Measurements from ENCODE around the gene TMEM41A.
A peak's percentile ranks its signal among the peaks of the same experiment; 100 is the strongest.

TMEM41A gene

GRCh38 chr3:185498503-185499396 lies at the start of gene TMEM41A:
Gene TMEM41A (minus strand): TSS chr3:185499035. CDS start chr3:185498961, 74 bp downstream.
- TF ChIP-seq CTCF (conservative IDR thresholded peaks at IDR 0.05; ENCODE audit: low read depth, low read length): no peak
- H3K4me3 ChIP-seq (ENCODE audit: low read length): peak within 1 kb of the TSS; percentile 94
- DNase-seq (ENCODE audit: low read depth): peak; percentile 60

DNA sequence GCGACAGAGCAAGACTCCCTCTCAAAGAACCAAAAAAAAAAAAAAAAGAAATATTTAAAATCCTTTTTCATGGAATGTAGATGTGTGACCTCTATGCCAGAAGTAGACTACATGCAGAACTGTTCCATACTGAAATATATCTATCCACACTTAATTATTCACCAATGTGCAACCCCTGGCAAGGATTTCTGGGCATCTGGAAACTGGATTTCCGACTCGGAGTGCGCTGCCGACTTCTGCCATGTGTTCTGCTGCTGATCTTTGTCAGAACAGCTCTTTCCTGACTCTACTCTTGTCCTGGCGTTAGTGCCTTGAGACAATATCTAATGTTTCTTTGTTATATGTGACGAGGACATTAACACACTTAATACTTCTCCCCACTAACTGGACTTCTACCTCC lies 41.9 kb upstream of the TMEM41A start:
- H3K4me3 ChIP-seq (ENCODE audit: low read length): no peak overlapping the region
- no peak for DNase-seq (ENCODE audit: low read depth)
- TF ChIP-seq CTCF (conservative IDR thresholded peaks at IDR 0.05; ENCODE audit: low read depth, low read length): no peak

DNA sequence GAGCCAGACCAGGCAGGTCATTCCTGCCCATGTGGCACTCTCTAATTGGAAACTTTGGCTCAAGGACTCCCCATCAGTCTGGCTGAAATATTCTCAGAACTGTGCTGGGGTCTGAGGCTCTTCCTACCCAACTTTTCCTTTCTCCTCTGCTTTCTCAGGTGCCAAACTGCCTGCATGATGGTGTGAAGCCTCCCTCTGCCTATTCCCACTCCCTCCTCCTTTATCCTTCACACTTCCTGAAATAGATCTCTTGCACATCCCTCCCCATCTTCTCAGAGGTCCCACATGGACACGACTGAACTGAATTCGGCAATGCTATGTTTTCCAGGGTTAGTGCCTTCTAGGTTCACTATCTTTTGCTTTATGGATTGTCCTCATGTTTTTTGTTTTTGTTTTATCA lies 41.1 kb upstream of the TMEM41A start:
- H3K4me3 ChIP-seq (ENCODE audit: low read length): no peak overlapping the region
- TF ChIP-seq CTCF (conservative IDR thresholded peaks at IDR 0.05; ENCODE audit: low read depth, low read length): no peak
- no peak for DNase-seq (ENCODE audit: low read depth)

DNA sequence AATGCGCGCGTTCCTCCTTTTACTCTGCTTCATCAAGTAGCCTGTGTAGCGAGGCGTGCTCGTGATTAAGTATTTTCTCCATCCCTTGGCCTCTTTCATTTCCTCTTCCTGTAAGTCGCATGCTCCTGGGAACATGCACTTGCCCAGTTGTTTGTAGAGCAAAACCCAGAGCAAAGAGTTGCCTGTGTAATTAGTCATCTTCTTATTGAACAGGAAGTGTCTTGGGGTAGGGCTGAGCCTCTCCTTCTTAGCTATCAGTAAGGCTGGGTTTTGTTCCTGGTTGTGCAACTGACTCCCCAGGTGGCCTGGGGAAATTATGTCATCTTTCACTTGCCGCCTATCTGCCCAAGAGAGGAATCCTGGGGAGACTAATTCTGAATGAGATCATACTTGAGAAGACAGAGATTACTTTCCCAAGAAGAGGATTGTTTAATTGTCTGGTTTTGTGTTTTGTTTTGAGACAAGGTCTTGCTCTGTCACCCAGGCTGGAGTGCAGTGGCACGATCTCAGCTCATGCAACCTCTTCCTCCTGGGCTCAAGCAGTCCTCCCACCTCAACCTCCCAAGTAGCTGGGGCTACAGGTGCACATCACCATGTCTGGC lies 38.6 kb upstream of the TMEM41A start:
- H3K4me3 ChIP-seq (ENCODE audit: low read length): no peak overlapping the region
- DNase-seq (ENCODE audit: low read depth): peak; percentile 37
- no peak for TF ChIP-seq CTCF (conservative IDR thresholded peaks at IDR 0.05; ENCODE audit: low read depth, low read length)

DNA sequence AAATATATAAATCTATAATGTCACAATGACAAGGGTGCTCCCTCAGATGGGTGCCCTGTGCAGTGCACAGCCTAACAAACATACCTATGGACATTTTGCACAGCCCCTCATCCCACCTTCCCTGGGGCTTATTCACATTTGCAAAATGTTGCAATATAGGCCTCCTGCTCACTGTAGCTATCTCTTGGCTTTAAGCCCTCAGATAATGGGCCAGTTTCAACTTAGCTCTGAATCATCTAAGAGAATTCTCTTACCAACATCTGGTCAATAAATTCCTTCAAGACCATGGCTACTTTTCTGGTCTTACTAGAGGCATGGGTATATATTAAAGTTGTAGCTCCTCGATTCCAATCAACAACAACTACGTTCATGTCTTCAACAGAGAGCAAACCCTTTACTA lies 35.7 kb upstream of the TMEM41A start:
- no peak for TF ChIP-seq CTCF (conservative IDR thresholded peaks at IDR 0.05; ENCODE audit: low read depth, low read length)
- DNase-seq (ENCODE audit: low read depth): no peak
- H3K4me3 ChIP-seq (ENCODE audit: low read length): no peak overlapping the region

GRCh38 chr3:185532901-185533300 lies 34.1 kb upstream of the TMEM41A start:
- DNase-seq (ENCODE audit: low read depth): no peak
- no peak overlapping the region for H3K4me3 ChIP-seq (ENCODE audit: low read length)
- TF ChIP-seq CTCF (conservative IDR thresholded peaks at IDR 0.05; ENCODE audit: low read depth, low read length): no peak

DNA sequence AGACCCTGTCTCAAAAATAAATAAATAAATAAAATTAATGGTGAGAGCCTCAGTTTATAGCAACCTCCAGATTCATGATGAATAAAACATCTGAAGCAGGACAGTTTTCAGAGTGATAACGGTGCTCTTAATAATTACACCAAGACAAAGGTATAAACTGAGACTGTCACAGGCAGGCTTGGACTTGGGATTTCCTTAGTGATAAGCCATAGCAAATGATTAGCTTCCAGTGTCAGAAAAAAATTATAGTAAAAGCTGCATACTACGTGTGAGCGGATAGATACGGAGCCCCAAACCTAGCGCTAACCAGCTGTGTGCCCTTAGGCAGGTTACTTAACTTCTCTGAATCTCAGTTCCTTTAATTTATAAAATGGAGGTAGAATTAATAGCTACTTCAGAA lies 32.0 kb upstream of the TMEM41A start:
- H3K4me3 ChIP-seq (ENCODE audit: low read length): no peak overlapping the region
- TF ChIP-seq CTCF (conservative IDR thresholded peaks at IDR 0.05; ENCODE audit: low read depth, low read length): no peak
- no peak for DNase-seq (ENCODE audit: low read depth)
